Glutamatergic neuron (in vitro differentiated cells): ENCODE measurements around the gene NSG1. TPM values are rescaled to one million over a fixed set of nuclear protein-coding genes. Genes with fewer than 3 reads are reported as not detected.

Source experiments
- DNase-seq: peaks from one replicate; pipeline ENCODE4 v3.0.0; 2022
- H3K27ac Mint-ChIP-seq: one replicate; pipeline ENCODE4 v1.8.0; 2020; ENCODE audit warnings: mild to moderate bottlenecking, mixed read lengths, inconsistent platforms; ENCODE audit not compliant: unreplicated experiment
- H3K27me3 Mint-ChIP-seq: one replicate; pipeline ENCODE4 v1.8.0; 2020; ENCODE audit warnings: mild to moderate bottlenecking, moderate library complexity, mixed read lengths, inconsistent platforms; ENCODE audit not compliant: unreplicated experiment
- H3K36me3 Mint-ChIP-seq: one replicate; pipeline ENCODE4 v1.8.0; 2020; ENCODE audit warnings: mild to moderate bottlenecking, mixed read lengths, inconsistent platforms; ENCODE audit not compliant: unreplicated experiment
- H3K4me1 Mint-ChIP-seq: one replicate; pipeline ENCODE4 v1.8.0; 2020; ENCODE audit warnings: mild to moderate bottlenecking, low read depth, mixed read lengths, inconsistent platforms; ENCODE audit not compliant: unreplicated experiment
- H3K4me3 Mint-ChIP-seq: one replicate; pipeline ENCODE4 v1.8.0; 2020; ENCODE audit warnings: mild to moderate bottlenecking, mixed read lengths, inconsistent platforms; ENCODE audit not compliant: unreplicated experiment
- H3K9me3 Mint-ChIP-seq: one replicate; pipeline ENCODE4 v1.8.0; 2020; ENCODE audit warnings: mild to moderate bottlenecking, moderate library complexity, mixed read lengths, inconsistent platforms; ENCODE audit not compliant: unreplicated experiment
- CTCF ChIP-seq: fragments of 200-600 bp; sonication (generic); IDR thresholded peaks from one replicate; pipeline ENCODE4 v1.5.0; 2021; ENCODE audit not compliant: partially characterized antibody, unreplicated experiment
- total RNA-seq: library from RNA; stranded (reverse); fragmentation: NEBNext Ultra II Directional; extraction: Animal tissue kit (Norgen Biotek cat#: 25700); gene quantifications from one replicate; pipeline ENCODE4 v1.2.1, GENCODE V29; 2021; ENCODE audit not compliant: unreplicated experiment

NSG1 gene
- total RNA-seq, 1 donor from 2014 or later: 208 TPM

GRCh38 chr4:4437798-4438470 lies 51.0 kb downstream of the NSG1 start:
- H3K9me3 Mint-ChIP-seq: no peaks in the 10 kb centered on the region

GRCh38 chr4:4438891-4439290 lies 52.0 kb downstream of the NSG1 start:
- Mint-ChIP-seq H3K27ac (no peak overlapping the region), H3K27me3 (peaks cover 6% of the 10 kb centered on the region), H3K9me3 (no peaks in the 10 kb centered on the region), H3K4me3 (no peak overlapping the region), H3K4me1 (no peaks in the 10 kb centered on the region), H3K36me3 (no peaks in the 10 kb centered on the region)
- DNase-seq: no peak
- TF ChIP-seq CTCF: no peak

More at GRCh38 chr4:4437798-4438470, 51.0 kb downstream of the NSG1 start:
- no peak for TF ChIP-seq CTCF
- H3K4me3 Mint-ChIP-seq: no peak overlapping the region
- no peak overlapping the region for H3K27ac Mint-ChIP-seq
- H3K27me3 Mint-ChIP-seq: peaks cover 6% of the 10 kb centered on the region
- DNase-seq: no peak
- no peaks in the 10 kb centered on the region for H3K36me3 Mint-ChIP-seq
- H3K4me1 Mint-ChIP-seq: no peaks in the 10 kb centered on the region

GRCh38 chr4:4439782-4440181 lies 52.9 kb downstream of the NSG1 start:
- H3K4me3 Mint-ChIP-seq: no peak overlapping the region

GRCh38 chr4:4440333-4441061 lies 53.6 kb downstream of the NSG1 start:
- DNase-seq: no peak

More at GRCh38 chr4:4439782-4440181, 52.9 kb downstream of the NSG1 start:
- H3K27ac Mint-ChIP-seq: no peak overlapping the region
- no peaks in the 10 kb centered on the region for H3K36me3 Mint-ChIP-seq
- no peaks in the 10 kb centered on the region for H3K4me1 Mint-ChIP-seq
- no peak for DNase-seq
- TF ChIP-seq CTCF: no peak
- no peaks in the 10 kb centered on the region for H3K9me3 Mint-ChIP-seq
- peaks cover 6% of the 10 kb centered on the region for H3K27me3 Mint-ChIP-seq

More at GRCh38 chr4:4440333-4441061, 53.6 kb downstream of the NSG1 start:
- no peaks in the 10 kb centered on the region for H3K4me1 Mint-ChIP-seq
- TF ChIP-seq CTCF: no peak
- H3K9me3 Mint-ChIP-seq: no peaks in the 10 kb centered on the region
- no peaks in the 10 kb centered on the region for H3K36me3 Mint-ChIP-seq
- H3K27me3 Mint-ChIP-seq: peaks cover 6% of the 10 kb centered on the region
- no peak overlapping the region for H3K27ac Mint-ChIP-seq
- no peak overlapping the region for H3K4me3 Mint-ChIP-seq
